Keratinocyte (primary cell): Measurements from ENCODE around the gene PLA2G2F. TPM values are rescaled to one million over a fixed set of nuclear protein-coding genes. Genes with fewer than 3 reads are reported as not detected.

Source experiments
- DNase-seq: peaks from one replicate; pipeline ENCODE4 v3.0.0-alpha.2; 2011; ENCODE audit warnings: low read depth, missing footprints, low spot score
- FAIRE-seq: peaks from 2 replicates; lab custom pipeline; 2011; peaks lifted over from hg19 to GRCh38; lab: Jason Lieb, UNC
- H2AFZ ChIP-seq: 2 replicates; pipeline ENCODE4 v1.6.0; 2012; ENCODE audit warnings: low read length, control low read depth, inconsistent platforms; ENCODE audit not compliant: control insufficient read depth
- H3K27ac ChIP-seq: 2 replicates; pipeline ENCODE4 v1.5.1; 2011; ENCODE audit warnings: low read length; ENCODE audit not compliant: control insufficient read depth, insufficient read depth
- H3K27me3 ChIP-seq: 3 replicates; pipeline ENCODE4 v1.6.0; 2011; ENCODE audit warnings: low read length; ENCODE audit not compliant: control insufficient read depth, insufficient read depth; ENCODE audit errors: extremely low read depth
- H3K36me3 ChIP-seq, 2 experiments: 2 replicates in 1 of 2; 3 replicates in 1 of 2; pipeline ENCODE4 v1.5.1; 2011; ENCODE audit warnings: low read length in 2 of 2, mild to moderate bottlenecking in 1 of 2; ENCODE audit not compliant: control insufficient read depth in 2 of 2, insufficient read depth in 2 of 2; ENCODE audit errors: extremely low read depth in 1 of 2
- H3K4me1 ChIP-seq: 3 replicates; pipeline ENCODE4 v1.5.1; 2011; ENCODE audit warnings: low read length; ENCODE audit not compliant: control insufficient read depth, insufficient read depth; ENCODE audit errors: extremely low read depth
- H3K4me2 ChIP-seq: 3 replicates; pipeline ENCODE4 v1.6.0; 2011; ENCODE audit warnings: low read depth, low read length; ENCODE audit not compliant: control insufficient read depth, insufficient read depth; ENCODE audit errors: extremely low read depth
- H3K4me3 ChIP-seq, 3 experiments: fragments of 200-600 bp in 1 of 3; sonication (generic) in 1 of 3; 2 replicates in 2 of 3; 3 replicates in 1 of 3; pipeline ENCODE4 v1.5.1; 2011 to 2016; ENCODE audit warnings: low read length in 3 of 3, mild to moderate bottlenecking in 3 of 3, control low read depth in 2 of 3, inconsistent platforms in 1 of 3, low read depth in 1 of 3, mixed read lengths in 1 of 3, mixed run types in 1 of 3, moderate library complexity in 1 of 3; ENCODE audit not compliant: control insufficient read depth in 2 of 3, insufficient read depth in 2 of 3; ENCODE audit errors: extremely low read depth in 1 of 3
- H3K79me2 ChIP-seq: 2 replicates; pipeline ENCODE4 v1.6.0; 2012; ENCODE audit warnings: low read length; ENCODE audit not compliant: control insufficient read depth, insufficient read depth
- H3K9ac ChIP-seq: 3 replicates; pipeline ENCODE4 v1.6.0; 2011; ENCODE audit warnings: low read length; ENCODE audit not compliant: control insufficient read depth, insufficient read depth; ENCODE audit errors: extremely low read depth
- H3K9me1 ChIP-seq: 3 replicates; pipeline ENCODE4 v1.6.0; 2011; ENCODE audit warnings: low read length; ENCODE audit not compliant: control insufficient read depth, insufficient read depth; ENCODE audit errors: extremely low read depth
- H3K9me3 ChIP-seq: 2 replicates; pipeline ENCODE4 v1.5.1; 2012; ENCODE audit warnings: low read depth, low read length; ENCODE audit not compliant: control insufficient read depth
- H4K20me1 ChIP-seq: 3 replicates; pipeline ENCODE4 v1.6.0; 2011; ENCODE audit warnings: low read length; ENCODE audit not compliant: control insufficient read depth, insufficient read depth; ENCODE audit errors: extremely low read depth
- CTCF ChIP-seq, 3 experiments: IDR thresholded peaks in 1 of 3; conservative IDR thresholded peaks in 1 of 3; optimal IDR thresholded peaks in 1 of 3; 2 replicates in 2 of 3; 3 replicates in 1 of 3; pipeline versions ENCODE3 to v1.5.1; 2011; ENCODE audit warnings: low read length in 3 of 3, mild to moderate bottlenecking in 3 of 3, moderate library complexity in 2 of 3, control low read depth in 1 of 3, inconsistent platforms in 1 of 3; ENCODE audit not compliant: insufficient read depth in 2 of 3; ENCODE audit errors: extremely low read depth in 1 of 3
- EZH2 ChIP-seq: IDR thresholded peaks from one replicate; pipeline ENCODE4 v1.6.1; 2012; ENCODE audit warnings: inconsistent platforms, mild to moderate bottlenecking, low read length, moderate library complexity
- dilution Hi-C: fragments of 300-500 bp; cut with MboI; formaldehyde crosslinking; loops from one replicate; pipeline ENCODE4 v1.7.0; 2020; ENCODE audit warnings: low sequenced_read_pairs; ENCODE audit not compliant: extremely low pct_ligation_motif_present
- polyA plus RNA-seq, 5 experiments: library from polyadenylated mRNA; depleted of rRNA in 3 of 5; stranded (reverse) in 3 of 5; stranded (forward) in 1 of 5; unstranded in 1 of 5; fragments of >200 nt; gene quantifications; 1 replicate in 1 of 5; 2 replicates in 3 of 5; 3 replicates in 1 of 5; pipeline versions ENCODE4 v1.2.1 to v1.2.3, GENCODE V29; 2011 to 2012; ENCODE audit warnings: missing spikeins in 2 of 5, low read depth in 1 of 5, low replicate concordance in 1 of 5

PLA2G2F gene
- polyA plus RNA-seq, 1 donor (not counting 4 experiments of a cell fraction or from before 2014, with no cell fraction given) = 0.26 TPM

- H3K27ac ChIP-seq = no peak overlapping the region
- H3K9ac ChIP-seq = no peak overlapping the region
- H2AFZ ChIP-seq = no peak overlapping the region
- H3K79me2 ChIP-seq = no peaks in the 10 kb centered on the region
- DNase-seq (peak; percentile 23), FAIRE-seq (no peak)
- no peaks in the 10 kb centered on the region for H3K9me1 ChIP-seq
- TF ChIP-seq CTCF (optimal IDR thresholded peaks at IDR 0.05 in 1 of 3, IDR thresholded peaks at IDR 0.05 in 1 of 3, conservative IDR thresholded peaks at IDR 0.05 in 1 of 3; ENCODE audit: extremely low read depth in 1 of 3, insufficient read depth in 2 of 3, low read length in 3 of 3) (no peak), EZH2 (no peak)
- H4K20me1 ChIP-seq = no peaks in the 10 kb centered on the region
- no peaks in the 10 kb centered on the region for H3K9me3 ChIP-seq
- dilution Hi-C loops = no loop called here
- H3K4me1 ChIP-seq = peaks cover 13% of the 10 kb centered on the region
- no peaks in the 10 kb centered on the region for H3K27me3 ChIP-seq
- no peak overlapping the region for H3K4me3 ChIP-seq
- H3K36me3 ChIP-seq = no peaks in the 10 kb centered on the region
- no peak overlapping the region for H3K4me2 ChIP-seq
These were observed 26.7 kb upstream of the PLA2G2F start for GRCh38 chr1:20112279-20113000.

GRCh38 chr1:20114021-20114648, 25.0 kb upstream of the PLA2G2F start:
- no peak overlapping the region for H3K9ac ChIP-seq
- H3K27me3 ChIP-seq = no peaks in the 10 kb centered on the region
- DNase-seq = no peak
- no peak for FAIRE-seq
- no peaks in the 10 kb centered on the region for H3K36me3 ChIP-seq
- no peaks in the 10 kb centered on the region for H3K9me1 ChIP-seq
- dilution Hi-C loops = no loop called here
- H3K4me1 ChIP-seq = peaks cover 13% of the 10 kb centered on the region
- H3K27ac ChIP-seq = no peak overlapping the region
- H2AFZ ChIP-seq = no peak overlapping the region
- no peaks in the 10 kb centered on the region for H3K9me3 ChIP-seq
- no peak overlapping the region for H3K4me2 ChIP-seq
- TF ChIP-seq CTCF (optimal IDR thresholded peaks at IDR 0.05 in 1 of 3, IDR thresholded peaks at IDR 0.05 in 1 of 3, conservative IDR thresholded peaks at IDR 0.05 in 1 of 3; ENCODE audit: extremely low read depth in 1 of 3, insufficient read depth in 2 of 3, low read length in 3 of 3) = no peak
- no peak for TF ChIP-seq EZH2
- H4K20me1 ChIP-seq = no peaks in the 10 kb centered on the region
- H3K79me2 ChIP-seq = no peaks in the 10 kb centered on the region
- H3K4me3 ChIP-seq = no peak overlapping the region
